GM13977 (cell line): ENCODE measurements around the gene ARX.

Source experiments
- DNase-seq: peaks from one replicate; pipeline ENCODE4 v3.0.0; 2012; ENCODE audit warnings: low spot score
- in situ Hi-C: fragments of 300-500 bp; cut with MboI; formaldehyde crosslinking; loops from one replicate; pipeline ENCODE4 v1.12.0; 2022; ENCODE audit warnings: low sequenced_read_pairs, low pct_unique_long_range_greater_than_20kb, mixed read lengths, inconsistent platforms; ENCODE audit not compliant: unreplicated experiment
- TF ChIP-seq, protein P1 (sequence below): IDR thresholded peaks from 2 replicates; pipeline ENCODE4 v1.5.1; 2012; ENCODE audit warnings: mild to moderate bottlenecking, control low read depth; ENCODE audit not compliant: insufficient read depth; ENCODE audit errors: extremely low read depth, missing control alignments

ARX gene

DNA sequence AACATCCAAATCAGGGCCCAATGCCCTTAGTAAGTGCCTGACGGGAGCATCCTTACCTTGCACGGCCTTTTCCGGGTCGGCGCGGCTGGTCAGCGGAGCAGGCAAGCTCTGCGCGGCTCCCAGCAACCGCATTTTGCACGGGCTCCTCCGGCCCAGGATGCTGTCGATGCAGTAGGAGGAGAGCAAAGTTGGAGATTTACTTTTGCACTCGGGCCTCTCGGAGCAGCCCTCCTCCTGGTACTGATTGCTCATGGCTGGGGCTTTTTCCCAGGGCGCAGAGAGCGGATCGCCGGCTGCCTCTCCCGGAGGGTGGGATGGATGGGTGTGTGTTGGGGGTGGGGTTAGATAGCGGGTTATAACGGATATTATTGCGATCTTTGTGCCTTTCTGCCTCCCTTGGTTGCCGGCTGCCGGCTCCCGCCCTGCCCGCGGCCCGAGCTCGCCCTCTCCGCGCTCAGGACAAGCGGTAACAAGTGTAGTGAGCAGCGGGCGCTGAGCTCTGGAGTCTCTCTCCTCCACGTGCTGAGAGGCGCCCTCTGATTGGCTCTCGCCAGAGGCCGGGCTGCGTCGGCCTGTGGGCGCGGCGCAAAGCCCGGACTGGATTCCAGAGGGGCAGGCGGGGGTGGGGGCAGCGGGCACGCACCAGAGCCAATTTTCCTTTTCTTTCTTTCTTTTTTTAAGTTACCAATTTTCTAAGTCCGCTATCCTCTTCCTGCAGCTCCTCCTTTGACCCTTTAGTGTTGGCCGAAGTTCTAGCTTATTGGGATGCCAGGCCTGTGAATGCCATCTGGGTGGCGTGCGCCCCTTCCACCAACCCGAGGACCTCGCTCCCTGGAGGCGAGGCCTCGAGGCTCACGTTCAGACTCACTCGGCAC, at the start of gene ARX:
TSS of gene ARX (minus strand) at position 480 of the 875 bp plus-strand sequence. CDS start at position 252, 228 bp downstream.
- DNase-seq: peak; percentile 78
- in situ Hi-C loops: no loop called here
- TF ChIP-seq, protein P1, sequence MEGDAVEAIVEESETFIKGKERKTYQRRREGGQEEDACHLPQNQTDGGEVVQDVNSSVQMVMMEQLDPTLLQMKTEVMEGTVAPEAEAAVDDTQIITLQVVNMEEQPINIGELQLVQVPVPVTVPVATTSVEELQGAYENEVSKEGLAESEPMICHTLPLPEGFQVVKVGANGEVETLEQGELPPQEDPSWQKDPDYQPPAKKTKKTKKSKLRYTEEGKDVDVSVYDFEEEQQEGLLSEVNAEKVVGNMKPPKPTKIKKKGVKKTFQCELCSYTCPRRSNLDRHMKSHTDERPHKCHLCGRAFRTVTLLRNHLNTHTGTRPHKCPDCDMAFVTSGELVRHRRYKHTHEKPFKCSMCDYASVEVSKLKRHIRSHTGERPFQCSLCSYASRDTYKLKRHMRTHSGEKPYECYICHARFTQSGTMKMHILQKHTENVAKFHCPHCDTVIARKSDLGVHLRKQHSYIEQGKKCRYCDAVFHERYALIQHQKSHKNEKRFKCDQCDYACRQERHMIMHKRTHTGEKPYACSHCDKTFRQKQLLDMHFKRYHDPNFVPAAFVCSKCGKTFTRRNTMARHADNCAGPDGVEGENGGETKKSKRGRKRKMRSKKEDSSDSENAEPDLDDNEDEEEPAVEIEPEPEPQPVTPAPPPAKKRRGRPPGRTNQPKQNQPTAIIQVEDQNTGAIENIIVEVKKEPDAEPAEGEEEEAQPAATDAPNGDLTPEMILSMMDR: no peak

DNA sequence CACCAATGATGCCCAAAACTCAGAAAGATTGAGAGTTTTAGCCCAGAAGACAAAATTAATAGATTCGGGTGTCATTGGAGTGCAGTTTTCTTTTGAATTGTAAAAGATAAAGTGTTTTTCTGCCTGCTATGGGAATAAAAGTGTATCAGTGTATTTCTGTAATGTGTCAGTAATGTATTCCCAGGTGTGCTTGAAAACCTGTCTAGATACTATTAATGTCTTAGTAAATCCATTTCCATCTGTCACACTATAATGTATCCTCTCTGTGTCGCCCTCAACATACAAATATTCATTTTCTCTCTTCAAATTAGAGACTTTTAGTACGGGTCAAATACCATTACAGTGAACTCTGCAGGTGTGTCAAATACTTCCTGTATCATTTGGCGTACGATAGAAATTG, 43.5 kb upstream of the ARX start:
- no peak for DNase-seq
- in situ Hi-C loops: no loop called here
- TF ChIP-seq, protein P1: no peak

DNA sequence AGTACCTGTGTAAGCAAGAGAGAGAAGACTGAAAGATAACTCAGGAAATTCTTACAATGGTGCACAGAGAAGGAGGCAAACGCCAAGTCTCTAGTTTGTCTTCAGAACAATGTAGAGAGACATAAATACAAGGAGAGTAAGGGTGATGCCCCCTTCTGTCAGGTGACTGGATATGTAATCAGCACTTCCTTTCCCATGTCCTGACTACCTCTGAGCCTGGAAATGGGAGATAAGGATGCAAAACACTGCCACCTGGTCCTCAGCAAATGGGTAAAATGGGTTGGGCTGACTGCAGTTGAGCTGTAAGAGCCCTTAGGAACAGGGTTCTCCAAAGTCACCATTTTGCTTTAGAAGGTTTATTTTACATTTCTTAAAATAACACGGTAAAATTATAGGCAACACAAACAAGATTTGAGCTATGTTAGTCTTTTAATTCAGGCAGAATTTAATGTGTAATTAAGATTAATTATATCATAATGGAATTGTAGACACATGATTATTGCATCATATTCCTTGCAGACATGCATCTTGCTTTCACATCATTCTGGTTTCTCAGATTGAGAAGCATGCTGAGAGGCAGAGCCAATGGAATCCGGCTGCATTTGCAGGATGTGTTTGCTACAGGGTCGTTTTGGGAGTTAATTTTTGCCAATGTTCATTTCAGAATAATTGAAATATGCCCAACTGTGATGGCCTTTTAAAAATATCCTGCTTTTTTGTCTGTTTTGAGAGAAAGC, 37.2 kb upstream of the ARX start:
- in situ Hi-C loops: no loop called here
- DNase-seq: no peak
- TF ChIP-seq, protein P1: no peak

DNA sequence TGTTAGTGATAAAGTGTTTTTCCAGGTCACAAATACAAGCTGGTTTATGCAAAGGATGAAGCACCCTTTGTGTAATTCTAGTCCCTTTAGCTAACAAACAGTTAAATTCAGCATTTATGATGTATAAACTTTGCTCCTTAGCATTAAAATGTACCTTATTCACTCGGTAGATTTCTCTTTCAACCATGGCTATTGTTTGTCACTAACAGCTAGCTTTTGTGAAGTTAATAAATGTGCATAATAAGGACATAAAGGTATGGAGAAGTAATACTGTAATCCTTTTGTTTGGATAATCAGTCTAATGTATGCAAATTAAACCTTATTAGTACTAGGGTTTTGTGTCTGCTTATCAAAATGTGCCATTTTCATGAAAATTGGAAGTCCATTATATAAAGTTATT, 34.2 kb upstream of the ARX start:
- no peak for DNase-seq
- TF ChIP-seq, protein P1: no peak
- in situ Hi-C loops: no loop called here

- in situ Hi-C loops: no loop called here
- no peak for DNase-seq
- TF ChIP-seq, protein P1: no peak
Observed at GRCh38 chrX:25049357-25049756, 33.6 kb upstream of the ARX start.

GRCh38 chrX:25048178-25048577, 32.4 kb upstream of the ARX start:
- in situ Hi-C loops: no loop called here
- TF ChIP-seq, protein P1: no peak
- no peak for DNase-seq
